HL-60/S4 (cell line): ENCODE results near the gene ARF1.

Experiments used
- in situ Hi-C: fragments of 300-500 bp; cut with MboI; formaldehyde crosslinking; loops from 2 replicates; pipeline ENCODE4 v1.14.3; 2022; ENCODE audit warnings: low sequenced_read_pairs

ARF1 gene

GRCh38 chr1:228048659-228049298, 33.7 kb upstream of the ARF1 start:
- in situ Hi-C loops = no loop called here

GRCh38 chr1:228050571-228051231, 31.8 kb upstream of the ARF1 start:
- in situ Hi-C loops = no loop called here

- in situ Hi-C loops = no loop called here
These were observed 24.1 kb upstream of the ARF1 start for GRCh38 chr1:228058172-228058948.

GRCh38 chr1:228058949-228059633, 23.4 kb upstream of the ARF1 start:
- in situ Hi-C loops = no loop called here

GRCh38 chr1:228059634-228060457, 22.7 kb upstream of the ARF1 start:
- in situ Hi-C loops = no loop called here

GRCh38 chr1:228060458-228061190, 21.9 kb upstream of the ARF1 start:
- in situ Hi-C loops = no loop called here

GRCh38 chr1:228061411-228062084, 21.0 kb upstream of the ARF1 start:
- in situ Hi-C loops = no loop called here

GRCh38 chr1:228062085-228062791, 20.3 kb upstream of the ARF1 start:
- in situ Hi-C loops = no loop called here

- in situ Hi-C loops = no loop called here
These were observed 19.7 kb upstream of the ARF1 start for GRCh38 chr1:228062812-228063211.

GRCh38 chr1:228063251-228064191, 19.0 kb upstream of the ARF1 start:
- in situ Hi-C loops = no loop called here

- in situ Hi-C loops = no loop called here
These were observed 18.2 kb upstream of the ARF1 start for GRCh38 chr1:228064296-228064695.

GRCh38 chr1:228064741-228065542, 17.6 kb upstream of the ARF1 start:
- in situ Hi-C loops = no loop called here

- in situ Hi-C loops = no loop called here
These were observed 16.8 kb upstream of the ARF1 start for GRCh38 chr1:228065543-228066347.

- in situ Hi-C loops = no loop called here
These were observed 16.1 kb upstream of the ARF1 start for GRCh38 chr1:228066416-228066815.

- in situ Hi-C loops = no loop called here
These were observed 15.4 kb upstream of the ARF1 start for GRCh38 chr1:228066891-228067654.
